ENCODE results near the gene STARD13.

The STARD13 gene

GRCh38 chr13:33307843-33308242, 22.3 kb upstream of the STARD13 start:
- no peak for DNase-seq (ENCODE audit: low read depth)

GRCh38 chr13:33303855-33304597, 18.5 kb upstream of the STARD13 start:
- DNase-seq (ENCODE audit: low read depth) = no peak

- DNase-seq (ENCODE audit: low read depth) = no peak
Observed at GRCh38 chr13:33299626-33300025, 14.1 kb upstream of the STARD13 start.

GRCh38 chr13:33296793-33297425, 11.4 kb upstream of the STARD13 start:
- no peak for DNase-seq (ENCODE audit: low read depth)

GRCh38 chr13:33292712-33293111, 7.2 kb upstream of the STARD13 start:
- DNase-seq (ENCODE audit: low read depth) = no peak

GRCh38 chr13:33290421-33290965, 4.9 kb upstream of the STARD13 start:
- no peak for DNase-seq (ENCODE audit: low read depth)

- DNase-seq (ENCODE audit: low read depth) = no peak
Observed at GRCh38 chr13:33289966-33290365, 4.4 kb upstream of the STARD13 start.

GRCh38 chr13:33287142-33287882, 1.8 kb upstream of the STARD13 start:
- DNase-seq (ENCODE audit: low read depth) = no peak

GRCh38 chr13:33286128-33286527, 573 bp upstream of the STARD13 start:
- DNase-seq (ENCODE audit: low read depth) = no peak

GRCh38 chr13:33284916-33285315, 639 bp downstream of the STARD13 start:
- no peak for DNase-seq (ENCODE audit: low read depth)

GRCh38 chr13:33284031-33284430, 1.5 kb downstream of the STARD13 start:
- no peak for DNase-seq (ENCODE audit: low read depth)

- DNase-seq (ENCODE audit: low read depth) = no peak
Observed at GRCh38 chr13:33283195-33283911, 2.2 kb downstream of the STARD13 start.

- DNase-seq (ENCODE audit: low read depth) = no peak
Observed at GRCh38 chr13:33281951-33282595, 3.5 kb downstream of the STARD13 start.

GRCh38 chr13:33280923-33281322, 4.6 kb downstream of the STARD13 start:
- no peak for DNase-seq (ENCODE audit: low read depth)

GRCh38 chr13:33280279-33280905, 5.2 kb downstream of the STARD13 start:
- DNase-seq (ENCODE audit: low read depth) = no peak

- no peak for DNase-seq (ENCODE audit: low read depth)
Observed at GRCh38 chr13:33279414-33280278, 5.9 kb downstream of the STARD13 start.

- no peak for DNase-seq (ENCODE audit: low read depth)
Observed at GRCh38 chr13:33278913-33279312, 6.6 kb downstream of the STARD13 start.

- no peak for DNase-seq (ENCODE audit: low read depth)
Observed at GRCh38 chr13:33277946-33278345, 7.6 kb downstream of the STARD13 start.

GRCh38 chr13:33277037-33277740, 8.4 kb downstream of the STARD13 start:
- DNase-seq (ENCODE audit: low read depth) = no peak

- DNase-seq (ENCODE audit: low read depth) = no peak
Observed at GRCh38 chr13:33276570-33276969, 9.0 kb downstream of the STARD13 start.
